Endothelial cell of umbilical vein (primary cell): Measurements from ENCODE around the gene THBS4. TPM values are rescaled to one million over a fixed set of nuclear protein-coding genes. Genes with fewer than 3 reads are reported as not detected.

ENCODE experiments used
- BruUV-seq: library from RNA; stranded (reverse); fragments of 400-500 nt; replicated peaks from 2 replicates; lab custom pipeline; 2021; lab: Mats Ljungman, UMichigan
- CTCF ChIA-PET: fragments of 300-600, 350-600 bp; sonication (Branson Sonifier 250); formaldehyde crosslinking; loops from one replicate; lab custom pipeline; 2021; ENCODE audit warnings: antibody characterized with exemption, inconsistent platforms; lab: Charles Lee
- POLR2A ChIA-PET: fragments of 300-600, 350-600 bp; sonication (Branson Sonifier 250); formaldehyde crosslinking; loops from one replicate; lab custom pipeline; 2021; ENCODE audit warnings: antibody characterized with exemption, inconsistent platforms; lab: Charles Lee
- DNase-seq: peaks from one replicate; pipeline ENCODE4 v3.0.0-alpha.2; 2011; ENCODE audit warnings: low read depth, low spot score
- FAIRE-seq: peaks from 2 replicates; lab custom pipeline; 2011; peaks lifted over from hg19 to GRCh38; lab: Jason Lieb, UNC
- H2AFZ ChIP-seq: 2 replicates; pipeline ENCODE4 v1.6.0; 2012; ENCODE audit warnings: low read depth, low read length, control low read depth, inconsistent platforms
- H3K27ac ChIP-seq: 2 replicates; pipeline ENCODE4 v1.5.1; 2011; ENCODE audit warnings: low read depth, mild to moderate bottlenecking, control low read depth, low read length, moderate library complexity; ENCODE audit not compliant: insufficient read depth
- H3K27me3 ChIP-seq, 2 experiments: 2 replicates each; pipeline versions ENCODE4 v1.6.0 to v1.6.1; 2011; ENCODE audit warnings: low read length in 2 of 2, mixed read lengths in 1 of 2; ENCODE audit not compliant: control insufficient read depth in 2 of 2, insufficient read depth in 2 of 2
- H3K36me3 ChIP-seq, 2 experiments: 2 replicates in 1 of 2; 3 replicates in 1 of 2; pipeline ENCODE4 v1.5.1; 2011; ENCODE audit warnings: low read length in 2 of 2, mild to moderate bottlenecking in 1 of 2, moderate library complexity in 1 of 2; ENCODE audit not compliant: control insufficient read depth in 2 of 2, insufficient read depth in 2 of 2; ENCODE audit errors: extremely low read depth in 1 of 2
- H3K4me1 ChIP-seq: 3 replicates; pipeline ENCODE4 v1.5.1; 2011; ENCODE audit warnings: mild to moderate bottlenecking, low read length; ENCODE audit not compliant: control insufficient read depth, insufficient read depth; ENCODE audit errors: extremely low read depth
- H3K4me2 ChIP-seq: 2 replicates; pipeline ENCODE4 v1.6.1; 2011; ENCODE audit warnings: low read length, control low read depth, mixed read lengths; ENCODE audit not compliant: insufficient read depth
- H3K4me3 ChIP-seq, 3 experiments: fragments of 200-600 bp in 1 of 3; sonication (generic), shearing (Covaris generic) in 1 of 3; replicated peaks in 1 of 3; 2 replicates each; pipeline ENCODE4 v1.5.1; 2011 to 2016; ENCODE audit warnings: control low read depth in 3 of 3, low read length in 3 of 3, mild to moderate bottlenecking in 2 of 3, inconsistent platforms in 1 of 3, low read depth in 1 of 3, moderate library complexity in 1 of 3; ENCODE audit not compliant: insufficient read depth in 1 of 3
- H3K79me2 ChIP-seq: 2 replicates; pipeline ENCODE4 v1.6.0; 2012; ENCODE audit warnings: low read length, inconsistent platforms; ENCODE audit not compliant: control insufficient read depth, insufficient read depth
- H3K9ac ChIP-seq: replicated peaks from 2 replicates; pipeline ENCODE3; 2011; ENCODE audit warnings: low read length, control low read depth; ENCODE audit not compliant: insufficient read depth; ENCODE audit errors: extremely low read depth
- H3K9me1 ChIP-seq: replicated peaks from 3 replicates; pipeline ENCODE4 v1.6.0; 2011; ENCODE audit warnings: mild to moderate bottlenecking, low read length; ENCODE audit not compliant: control insufficient read depth, insufficient read depth; ENCODE audit errors: extremely low read depth
- H3K9me3 ChIP-seq: replicated peaks from 2 replicates; pipeline ENCODE4 v1.5.1; 2012; ENCODE audit warnings: low read length, inconsistent platforms; ENCODE audit not compliant: control insufficient read depth, insufficient read depth
- H4K20me1 ChIP-seq: replicated peaks from 2 replicates; pipeline ENCODE3; 2011; ENCODE audit warnings: mild to moderate bottlenecking, low read length; ENCODE audit not compliant: control insufficient read depth, insufficient read depth; ENCODE audit errors: extremely low read depth
- EZH2 ChIP-seq: IDR thresholded peaks from 2 replicates; pipeline ENCODE4 v1.6.1; 2012; ENCODE audit warnings: borderline replicate concordance, low read depth, mild to moderate bottlenecking, moderate library complexity, low read length, inconsistent platforms; ENCODE audit not compliant: severe bottlenecking
- FOS ChIP-seq: IDR thresholded peaks from 2 replicates; pipeline ENCODE4 v1.6.1; 2011; ENCODE audit warnings: mild to moderate bottlenecking, low read length, moderate library complexity, borderline replicate concordance; ENCODE audit not compliant: insufficient read depth
- GATA2 ChIP-seq: IDR thresholded peaks from 2 replicates; pipeline ENCODE4 v1.7.0; 2011; ENCODE audit warnings: low read depth, mild to moderate bottlenecking, moderate library complexity, mixed read lengths, low read length; ENCODE audit not compliant: insufficient read length, insufficient read depth
- JUN ChIP-seq: IDR thresholded peaks from 2 replicates; pipeline ENCODE4 v1.6.1; 2011; ENCODE audit warnings: borderline replicate concordance, low read depth; ENCODE audit not compliant: insufficient read length, insufficient read depth
- MAX ChIP-seq: IDR thresholded peaks from 2 replicates; pipeline ENCODE4 v1.6.1; 2011; ENCODE audit not compliant: insufficient read depth, insufficient read length
- MYC ChIP-seq: IDR thresholded peaks from one replicate; pipeline ENCODE4 v1.6.1; 2011; ENCODE audit warnings: mild to moderate bottlenecking, low read depth, low read length
- POLR2A ChIP-seq: IDR thresholded peaks from 2 replicates; pipeline ENCODE4 v1.6.1; 2012; ENCODE audit warnings: low read depth, mild to moderate bottlenecking, control low read depth, low read length
- POLR2AphosphoS5 ChIP-seq: IDR thresholded peaks from 2 replicates; pipeline ENCODE4 v1.6.1; 2012; ENCODE audit warnings: low read depth, mild to moderate bottlenecking, control low read depth, low read length, moderate library complexity; ENCODE audit not compliant: insufficient read depth
- dilution Hi-C: fragments of 300-500 bp; cut with MboI; formaldehyde crosslinking; loops from one replicate; pipeline ENCODE4 v1.15.0; 2019; ENCODE audit warnings: low sequenced_read_pairs; ENCODE audit not compliant: extremely low pct_ligation_motif_present
- intact Hi-C: fragments of 100-400 bp; cut with micrococcal nuclease; formaldehyde crosslinking; loops from one replicate; pipeline ENCODE4 v1.10.0; 2022
- polyA plus RNA-seq, 4 experiments: library from polyadenylated mRNA; depleted of rRNA in 3 of 4; stranded (reverse) in 3 of 4; unstranded in 1 of 4; fragments of >200 nt; gene quantifications; 2 replicates each; pipeline versions ENCODE4 v1.2.1 to v1.2.3, GENCODE V29; 2011 to 2012; ENCODE audit warnings: missing spikeins in 1 of 4
- total RNA-seq: library from RNA; stranded (reverse); gene quantifications from 2 replicates; pipeline ENCODE4 v1.2.3, GENCODE V29; 2021
- TF ChIP-seq, protein P1 (sequence below), 2 donors: IDR thresholded peaks; 1 replicate in 1 of 2; 2 replicates in 1 of 2; pipeline ENCODE4 v1.5.1; 2011; ENCODE audit warnings: low read length in 2 of 2, mild to moderate bottlenecking in 2 of 2, moderate library complexity in 2 of 2, control low read depth in 1 of 2, inconsistent platforms in 1 of 2, low read depth in 1 of 2; ENCODE audit not compliant: insufficient read depth in 1 of 2; ENCODE audit errors: extremely low read depth in 1 of 2

The THBS4 gene
- total and polyA plus RNA-seq, 2 donors (not counting 3 experiments of a cell fraction or from before 2014, with no cell fraction given) = not detected

DNA sequence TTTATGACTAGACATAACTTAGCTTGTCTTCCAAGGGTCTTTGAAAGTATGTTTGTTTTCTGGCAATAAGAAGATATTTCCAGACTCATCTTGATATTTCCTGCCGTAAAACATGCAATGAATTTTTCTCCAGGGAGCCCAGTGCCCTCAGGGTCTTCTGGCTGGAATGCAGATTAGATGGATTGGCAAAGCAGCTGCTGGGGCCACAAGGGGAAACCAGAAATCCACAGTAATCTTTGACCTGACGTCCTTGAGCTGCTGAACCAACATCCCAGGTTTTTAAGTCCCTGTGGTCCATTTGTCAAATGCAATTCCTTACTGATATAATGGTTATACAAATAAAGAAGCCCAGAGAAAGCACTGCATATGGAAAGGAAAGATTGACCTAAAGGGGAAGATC is 93.0 kb downstream of the THBS4 start:
- Histone ChIP-seq H3K27me3 (no peaks in the 10 kb centered on the region), H3K4me1 (no peaks in the 10 kb centered on the region), H3K36me3 (no peaks in the 10 kb centered on the region), H2AFZ (no peak overlapping the region), H3K4me3 (no peak overlapping the region), H3K4me2 (no peak overlapping the region), H4K20me1 (no peaks in the 10 kb centered on the region), H3K27ac (no peak overlapping the region), H3K9me1 (no peaks in the 10 kb centered on the region), H3K9ac (no peak overlapping the region), H3K9me3 (no peaks in the 10 kb centered on the region), H3K79me2 (no peaks in the 10 kb centered on the region)
- dilution Hi-C loops (no loop called here), intact Hi-C loops (no loop called here)
- ChIA-PET POLR2A (no interaction called here), CTCF (no interaction called here)
- DNase-seq (no peak), FAIRE-seq (no peak)
- TF ChIP-seq JUN = no peak
- TF ChIP-seq, protein P1, sequence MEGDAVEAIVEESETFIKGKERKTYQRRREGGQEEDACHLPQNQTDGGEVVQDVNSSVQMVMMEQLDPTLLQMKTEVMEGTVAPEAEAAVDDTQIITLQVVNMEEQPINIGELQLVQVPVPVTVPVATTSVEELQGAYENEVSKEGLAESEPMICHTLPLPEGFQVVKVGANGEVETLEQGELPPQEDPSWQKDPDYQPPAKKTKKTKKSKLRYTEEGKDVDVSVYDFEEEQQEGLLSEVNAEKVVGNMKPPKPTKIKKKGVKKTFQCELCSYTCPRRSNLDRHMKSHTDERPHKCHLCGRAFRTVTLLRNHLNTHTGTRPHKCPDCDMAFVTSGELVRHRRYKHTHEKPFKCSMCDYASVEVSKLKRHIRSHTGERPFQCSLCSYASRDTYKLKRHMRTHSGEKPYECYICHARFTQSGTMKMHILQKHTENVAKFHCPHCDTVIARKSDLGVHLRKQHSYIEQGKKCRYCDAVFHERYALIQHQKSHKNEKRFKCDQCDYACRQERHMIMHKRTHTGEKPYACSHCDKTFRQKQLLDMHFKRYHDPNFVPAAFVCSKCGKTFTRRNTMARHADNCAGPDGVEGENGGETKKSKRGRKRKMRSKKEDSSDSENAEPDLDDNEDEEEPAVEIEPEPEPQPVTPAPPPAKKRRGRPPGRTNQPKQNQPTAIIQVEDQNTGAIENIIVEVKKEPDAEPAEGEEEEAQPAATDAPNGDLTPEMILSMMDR (IDR thresholded peaks at IDR 0.05; ENCODE audit: extremely low read depth in 1 of 2, insufficient read depth in 1 of 2, low read depth in 1 of 2, low read length in 2 of 2) = no peak
- TF ChIP-seq MAX = no peak
- TF ChIP-seq POLR2AphosphoS5 = no peak
- no peak for TF ChIP-seq GATA2
- no peak for TF ChIP-seq EZH2
- TF ChIP-seq MYC = no peak
- TF ChIP-seq FOS = no peak
- TF ChIP-seq POLR2A = no peak
- BruUV-seq = no TSS peak
